ENCODE results near the gene COLEC12.

COLEC12 gene

GRCh38 chr18:267380-267687 is 233.2 kb downstream of the COLEC12 start:
- Mint-ChIP-seq H3K27me3 (no peaks in the 10 kb centered on the region), H3K27ac (peak overlapping the region; percentile 100), H3K36me3 (peaks cover 11% of the 10 kb centered on the region), H3K4me3 (peak overlapping the region; percentile 99), H3K4me1 (ENCODE audit: low read depth) (peaks cover 46% of the 10 kb centered on the region), H3K9me3 (ENCODE audit: low read depth) (no peaks in the 10 kb centered on the region)
